Activated CD4-positive, alpha-beta T cell treated with anti-CD3 and anti-CD28 coated beads, Interleukin-10, Interleukin-2, amounts not matched to agents 100 ng/mL and 50 ng/mL, durations not matched to agents 16 hours and 8 hours (primary cell): ENCODE results near the gene KIF13A.
"Not testable (repeated sequence)": the region's sequence is repeated elsewhere in the genome, so short reads cannot be mapped to it uniquely, and the experiment has no call there.

Source experiments
- DNase-seq: peaks from one replicate; pipeline ENCODE4 v3.0.0-alpha.2; 2020

KIF13A gene

DNA sequence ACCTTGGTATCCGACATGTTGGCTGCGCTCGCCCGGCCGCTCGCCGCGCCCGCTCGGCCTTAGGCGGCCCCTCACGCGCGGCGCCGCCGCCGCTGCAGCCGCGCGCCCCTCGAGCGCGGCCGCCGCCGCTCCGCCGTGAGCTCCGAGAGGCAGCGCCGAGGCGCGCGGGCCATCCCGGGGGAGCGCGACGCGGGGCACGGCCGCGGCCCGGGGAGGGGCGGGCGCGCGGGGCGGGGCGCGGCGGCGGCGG lies at the start of gene KIF13A:
Gene KIF13A, minus strand, starts transcription at position 189 of the 250 bp plus-strand sequence. Its CDS starts 172 bp downstream, at position 17.
- DNase-seq, result no peak

GRCh38 chr6:18036781-18037180 lies 49.3 kb upstream of the KIF13A start:
- DNase-seq, result no peak

GRCh38 chr6:18035330-18035854 lies 48.0 kb upstream of the KIF13A start:
- no peak for DNase-seq

- DNase-seq, result no peak
These were observed 47.4 kb upstream of the KIF13A start for GRCh38 chr6:18034798-18035202.

- no peak for DNase-seq
These were observed 44.3 kb upstream of the KIF13A start for GRCh38 chr6:18031680-18032256.

DNA sequence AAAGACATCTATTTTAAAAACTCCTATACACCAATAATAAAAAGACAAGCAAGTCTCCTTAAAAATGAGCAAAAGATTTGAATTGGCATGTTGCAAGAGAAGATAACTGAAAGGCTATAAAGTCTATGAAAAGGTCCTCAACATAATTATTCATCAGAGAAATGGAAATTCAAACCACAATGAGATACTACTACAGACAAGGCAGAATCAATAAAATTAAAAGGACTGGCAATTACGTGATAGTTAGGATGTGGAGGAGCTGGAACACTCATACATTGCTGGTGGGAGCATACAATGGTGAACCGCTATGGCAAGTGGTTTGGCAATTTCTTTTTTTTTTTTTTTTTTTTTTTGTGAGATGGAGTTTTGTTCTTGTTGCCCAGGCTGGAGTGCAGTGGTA lies 43.8 kb upstream of the KIF13A start:
- no peak for DNase-seq

- no peak for DNase-seq
These were observed 40.9 kb upstream of the KIF13A start for GRCh38 chr6:18028332-18028731.

GRCh38 chr6:18025596-18025995 lies 38.2 kb upstream of the KIF13A start:
- no peak for DNase-seq

DNA sequence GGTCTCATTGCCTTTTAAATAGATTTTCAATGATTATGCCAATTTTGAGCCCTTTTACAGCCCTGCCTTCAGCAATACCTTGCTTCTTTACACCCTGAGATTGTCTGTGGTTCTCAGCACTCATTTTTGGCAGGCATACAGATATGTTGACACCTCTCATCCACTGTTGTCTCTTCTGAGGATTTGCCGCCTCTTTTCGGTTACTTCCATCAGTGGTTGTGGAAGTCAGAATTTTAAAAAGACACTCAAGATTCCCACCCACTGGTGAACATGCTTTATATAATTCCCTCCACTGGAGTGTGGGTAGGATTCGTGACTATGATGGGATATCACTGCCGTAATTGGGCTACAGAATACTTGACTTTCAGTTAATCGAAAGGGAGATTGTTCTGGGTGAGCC lies 37.4 kb upstream of the KIF13A start:
- no peak for DNase-seq

DNA sequence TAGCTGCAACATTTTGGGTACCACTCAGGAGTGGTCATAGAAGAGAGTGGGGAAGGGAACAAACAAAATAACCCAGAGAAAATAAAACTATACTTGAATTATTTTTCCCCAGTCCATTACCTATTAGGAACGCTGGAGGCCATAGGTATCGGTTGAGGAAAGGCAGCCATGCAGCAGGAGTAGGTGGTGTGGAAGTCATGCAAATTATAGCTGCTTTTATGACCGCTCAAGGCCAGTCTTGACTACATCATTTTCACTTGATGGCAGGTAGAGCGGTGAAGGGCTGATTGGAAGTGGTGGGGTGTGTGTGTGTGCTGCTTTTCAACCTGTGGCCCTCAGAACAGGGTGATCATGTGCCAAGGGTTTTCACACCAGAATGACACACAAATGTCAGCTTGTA lies 36.5 kb upstream of the KIF13A start:
- DNase-seq, result no peak

DNA sequence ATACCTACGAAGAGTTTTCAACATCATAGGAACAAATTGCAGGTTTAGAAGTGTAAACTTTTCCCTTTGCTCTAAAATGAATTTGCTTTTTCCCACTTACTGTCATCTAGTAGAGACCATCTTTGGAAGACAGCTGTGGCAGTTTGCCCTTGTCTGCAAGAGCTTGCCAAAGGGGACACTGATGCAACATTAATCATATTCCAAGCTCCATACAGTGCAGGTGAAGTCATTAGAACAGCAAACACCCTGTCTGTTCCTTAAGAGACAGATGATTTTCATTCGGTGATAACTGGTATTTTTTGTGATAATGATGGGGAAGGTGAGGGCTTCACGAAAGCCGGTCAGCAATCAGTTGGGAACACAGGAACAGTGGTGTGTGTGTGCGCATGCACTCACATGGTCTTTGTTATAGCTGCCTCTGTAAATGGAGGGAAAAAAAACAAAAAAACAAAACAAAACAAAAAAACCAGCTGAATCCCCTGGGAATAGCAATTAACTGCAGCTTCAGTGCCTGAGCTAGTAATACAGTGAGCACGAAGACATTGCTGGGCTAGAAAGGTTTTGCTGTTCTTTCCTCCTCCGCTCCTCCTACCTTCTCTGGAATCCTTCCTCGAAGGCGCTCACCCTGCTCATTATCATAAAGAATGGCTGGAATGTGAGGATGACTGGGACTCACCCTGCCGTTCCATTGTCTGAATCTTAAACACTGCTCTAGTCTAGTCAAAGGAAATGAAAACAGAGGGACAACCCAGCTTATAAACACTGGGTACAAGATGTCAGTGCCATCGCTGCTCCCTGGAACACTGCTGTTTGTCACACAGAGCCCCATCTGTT lies 35.2 kb upstream of the KIF13A start:
- no peak for DNase-seq

DNA sequence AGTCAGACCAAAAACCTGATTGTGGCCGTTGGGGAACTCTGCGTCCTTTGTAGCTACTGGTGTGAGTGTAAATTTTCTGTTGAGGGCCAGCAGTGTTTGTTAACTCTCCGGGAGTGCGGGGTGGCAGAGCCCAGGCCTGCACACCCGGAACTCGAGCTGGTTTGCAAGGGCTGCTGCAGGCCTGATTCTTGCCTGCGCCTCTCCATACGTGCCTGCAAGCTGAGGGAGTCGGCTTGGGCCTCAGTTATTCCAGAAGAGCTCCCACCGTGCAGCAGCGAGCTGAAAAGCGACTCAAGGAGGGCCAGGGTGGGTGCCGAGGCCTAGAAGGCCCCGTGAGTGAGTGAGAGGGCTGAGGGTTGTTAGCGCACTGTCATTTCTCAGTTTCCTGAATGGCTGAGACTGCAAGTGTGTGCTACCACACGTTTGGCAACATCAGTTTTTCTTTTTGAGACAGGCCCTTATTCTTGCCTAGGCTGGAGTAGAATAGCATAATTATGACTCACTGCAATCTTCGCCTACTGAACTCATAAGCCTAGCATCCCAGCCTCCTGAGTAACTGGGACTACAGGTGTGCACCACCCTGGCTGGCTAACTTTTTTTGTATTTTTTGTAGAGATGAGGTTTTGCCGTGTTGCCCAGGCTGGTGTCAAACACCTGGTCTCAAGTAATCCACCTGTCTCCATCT lies 33.9 kb upstream of the KIF13A start:
- no peak for DNase-seq

DNA sequence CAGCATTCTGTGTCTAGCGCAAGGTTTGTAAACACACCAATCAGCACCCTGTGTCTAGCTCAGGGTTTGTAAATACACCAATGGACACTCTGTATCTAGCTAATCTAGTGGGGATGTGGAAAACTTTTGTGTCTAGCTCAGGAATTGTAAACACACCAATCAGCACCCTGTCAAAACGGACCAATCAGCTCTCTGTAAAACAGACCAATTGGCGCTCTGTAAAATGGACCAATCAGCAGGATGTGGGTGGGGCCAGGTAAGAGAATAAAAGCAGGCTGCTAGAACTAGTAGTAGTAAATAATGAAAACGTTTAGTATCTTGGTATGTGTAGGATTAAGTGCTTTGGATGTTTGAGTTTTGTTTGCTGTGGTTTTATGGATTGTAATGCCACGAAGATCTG lies 33.1 kb upstream of the KIF13A start:
- DNase-seq, result not testable (repeated sequence)

- DNase-seq, result no peak
These were observed 32.4 kb upstream of the KIF13A start for GRCh38 chr6:18019539-18020534.

- not testable (repeated sequence) for DNase-seq
These were observed 31.7 kb upstream of the KIF13A start for GRCh38 chr6:18019133-18019532.

DNA sequence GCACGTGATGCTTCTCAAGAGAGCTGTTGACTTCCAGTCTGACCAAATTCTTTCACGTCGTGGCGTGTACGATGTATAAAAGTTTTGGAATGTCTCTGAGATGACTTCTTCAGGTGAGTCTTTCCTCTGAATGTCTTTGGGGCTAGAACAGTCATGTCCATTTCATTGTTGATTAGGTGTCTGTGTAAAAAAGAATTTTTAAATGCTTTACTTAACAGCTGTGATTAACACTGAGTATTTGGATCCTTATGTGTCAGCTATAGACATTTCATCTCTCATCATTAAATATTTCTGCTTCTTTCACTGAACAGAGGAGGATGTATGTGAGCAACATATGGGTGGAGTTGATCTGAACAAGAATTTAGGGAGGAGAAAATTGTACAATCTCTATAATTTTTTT lies 29.3 kb upstream of the KIF13A start:
- DNase-seq, result no peak

DNA sequence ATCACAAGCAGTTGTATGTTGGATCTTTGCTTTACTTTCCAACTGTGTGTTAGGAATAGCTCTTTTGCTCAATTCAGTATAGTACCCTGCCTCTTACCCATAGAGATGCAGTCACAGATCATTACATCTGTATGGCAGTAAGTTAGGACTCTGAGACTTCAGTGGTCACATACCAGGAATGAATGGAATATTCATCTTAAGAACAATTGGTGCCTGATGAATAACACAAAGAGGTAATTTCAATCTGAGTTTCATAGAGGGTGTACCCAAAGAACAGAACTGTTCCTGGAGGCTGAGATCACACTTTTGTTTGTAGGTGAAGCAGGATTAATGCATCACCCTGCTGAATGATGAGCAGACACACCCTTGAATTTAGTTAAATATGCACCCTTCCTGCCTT lies 28.7 kb upstream of the KIF13A start:
- DNase-seq, result no peak

GRCh38 chr6:18011287-18011686 lies 23.9 kb upstream of the KIF13A start:
- no peak for DNase-seq

DNA sequence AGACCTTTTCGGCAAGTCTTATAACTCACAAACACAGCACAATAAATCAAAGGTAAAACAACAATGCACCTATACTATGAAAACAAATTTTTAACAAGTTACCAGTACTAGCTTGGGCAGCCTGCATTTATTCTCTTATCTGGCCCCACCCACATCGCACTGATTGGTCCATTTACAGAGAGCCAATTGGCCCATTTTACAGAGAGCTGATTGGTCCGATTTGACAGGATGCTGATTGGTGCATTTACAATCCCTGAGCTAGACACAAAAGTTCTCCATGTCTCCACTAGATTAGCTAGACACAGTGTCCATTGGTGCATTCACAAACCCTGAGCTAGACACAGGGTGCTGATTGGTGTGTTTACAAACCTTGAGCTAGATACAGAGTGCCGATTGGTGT lies 23.1 kb upstream of the KIF13A start:
- not testable (repeated sequence) for DNase-seq

DNA sequence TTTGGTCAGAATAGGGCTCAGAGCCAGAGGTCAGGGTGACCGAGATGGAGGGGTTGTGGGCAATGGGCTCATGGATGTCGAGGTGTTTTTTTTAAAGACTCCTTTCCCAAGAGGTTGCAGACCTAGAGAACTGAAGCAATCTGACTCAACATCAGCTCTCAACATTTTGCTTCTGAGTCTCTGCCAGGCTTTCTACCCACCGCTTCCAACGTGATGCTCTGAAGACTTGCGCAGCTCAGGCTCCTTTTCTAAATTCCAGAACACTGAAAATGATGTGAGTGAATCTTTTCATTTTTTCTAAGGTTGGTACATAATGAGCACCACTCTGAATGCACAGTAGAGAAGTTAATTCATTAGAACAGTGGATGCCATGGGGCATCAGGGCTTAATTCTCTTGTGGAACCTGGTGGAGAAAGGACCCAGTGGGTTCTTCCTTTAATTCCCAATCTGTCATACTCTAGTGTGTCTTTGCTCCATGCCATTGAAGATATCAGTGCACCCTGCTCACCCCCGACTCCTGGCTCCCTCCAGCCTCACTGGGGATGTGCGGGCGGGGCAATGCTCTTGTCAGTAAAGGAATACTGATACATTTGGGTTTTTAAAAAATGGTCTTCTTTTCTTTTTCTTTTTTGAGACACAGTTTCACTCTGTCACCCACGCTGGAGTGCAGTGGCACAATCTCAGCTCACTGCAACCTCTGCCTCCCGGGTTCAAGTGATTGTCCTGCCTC lies 17.0 kb upstream of the KIF13A start:
- DNase-seq, result no peak

DNA sequence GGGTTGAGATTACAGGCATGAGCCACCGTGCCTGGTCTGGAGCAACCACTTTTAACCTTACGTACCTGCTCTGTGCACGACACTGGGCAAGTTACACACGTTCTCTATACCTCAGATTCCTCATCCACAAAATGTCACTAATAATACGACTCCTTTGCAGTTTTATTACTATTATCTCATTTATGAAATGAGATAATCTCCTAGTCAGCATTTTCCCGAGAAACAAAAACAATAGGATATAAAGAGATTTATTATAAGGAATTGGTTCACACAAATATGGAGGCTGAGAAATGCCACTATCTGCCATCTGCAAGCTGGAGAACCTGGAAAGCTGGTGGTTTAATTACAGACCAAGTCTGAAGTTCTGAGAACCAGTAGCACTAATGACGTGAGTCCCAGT lies 12.0 kb upstream of the KIF13A start:
- DNase-seq, result no peak

- no peak for DNase-seq
These were observed 11.0 kb upstream of the KIF13A start for GRCh38 chr6:17998442-17998841.
